BJ (cell line): Measurements from ENCODE around the gene LACRT. TPM values are rescaled to one million over a fixed set of nuclear protein-coding genes. Genes with fewer than 3 reads are reported as not detected.

Experiments
- CTCF ChIA-PET: fragments of 350-600 bp; formaldehyde crosslinking; extraction: SDS; loops from one replicate; lab custom pipeline; 2021; ENCODE audit warnings: antibody characterized with exemption, inconsistent platforms; lab: Yijun Ruan, JAX
- POLR2A ChIA-PET: fragments of 300-600 bp; sonication (Branson Sonifier 250); formaldehyde crosslinking; extraction: SDS; loops from one replicate; lab custom pipeline; 2021; ENCODE audit warnings: antibody characterized with exemption; lab: Charles Lee
- DNase-seq: peaks from one replicate; pipeline ENCODE4 v3.0.0-alpha.2; 2011; ENCODE audit warnings: low read depth
- H3K27me3 ChIP-seq: 2 replicates; pipeline ENCODE4 v1.6.0; 2011; ENCODE audit warnings: low read length; ENCODE audit not compliant: control insufficient read depth, insufficient read depth
- H3K36me3 ChIP-seq: 2 replicates; pipeline ENCODE4 v1.5.1; 2011; ENCODE audit warnings: low read length; ENCODE audit not compliant: control insufficient read depth, insufficient read depth
- H3K4me3 ChIP-seq: 2 replicates; pipeline ENCODE4 v1.5.1; 2011; ENCODE audit warnings: low read depth, mild to moderate bottlenecking, control low read depth, low read length
- polyA plus RNA-seq: library from polyadenylated mRNA; depleted of rRNA; stranded (reverse); fragments of >200 nt; gene quantifications from 2 replicates; pipeline ENCODE4 v1.2.3, GENCODE V29; 2011
- TF ChIP-seq, protein P1 (sequence below): IDR thresholded peaks from 2 replicates; pipeline ENCODE4 v1.5.1; 2011; ENCODE audit warnings: low read depth, mild to moderate bottlenecking, control low read depth, inconsistent platforms, low read length, moderate library complexity; ENCODE audit not compliant: insufficient read depth

Gene LACRT
- polyA plus RNA-seq, 1 experiment, result not detected

DNA sequence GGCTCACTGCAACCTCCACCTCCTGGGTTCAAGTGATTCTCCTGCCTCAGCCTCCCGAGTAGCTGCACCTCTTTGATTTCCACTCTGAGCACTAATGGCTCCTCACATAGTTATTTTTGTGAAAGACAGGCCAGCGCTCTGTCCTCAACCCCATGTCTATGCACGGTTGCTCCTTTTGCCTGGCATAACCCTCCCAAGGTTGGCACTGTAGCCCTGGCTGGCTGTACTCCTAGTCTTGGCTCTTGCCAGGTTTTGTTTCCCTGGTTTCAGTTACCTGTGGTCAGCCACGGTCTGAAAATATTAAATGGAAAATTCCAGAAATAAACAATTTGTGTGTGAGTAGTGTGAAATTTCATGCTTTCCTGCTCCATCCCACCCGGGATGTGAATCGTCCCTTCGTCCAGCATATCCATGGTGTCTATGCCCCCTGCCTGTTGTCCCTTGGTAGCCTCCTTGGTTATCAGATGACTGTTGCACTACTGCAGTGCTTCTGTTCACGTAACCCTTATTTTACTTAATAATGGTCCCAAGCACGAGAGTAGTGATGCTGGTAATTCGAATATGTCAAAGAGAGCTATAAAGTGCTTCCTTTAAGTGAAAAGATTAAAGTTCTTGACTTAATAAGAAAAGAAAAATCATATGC, 25.7 kb upstream of the LACRT start:
- no peak for DNase-seq
- Histone ChIP-seq H3K36me3 (no peaks in the 10 kb centered on the region), H3K27me3 (peaks cover 1% of the 10 kb centered on the region; the same call in 1 of the 2 replicates), H3K4me3 (no peak overlapping the region)
- TF ChIP-seq, protein P1, sequence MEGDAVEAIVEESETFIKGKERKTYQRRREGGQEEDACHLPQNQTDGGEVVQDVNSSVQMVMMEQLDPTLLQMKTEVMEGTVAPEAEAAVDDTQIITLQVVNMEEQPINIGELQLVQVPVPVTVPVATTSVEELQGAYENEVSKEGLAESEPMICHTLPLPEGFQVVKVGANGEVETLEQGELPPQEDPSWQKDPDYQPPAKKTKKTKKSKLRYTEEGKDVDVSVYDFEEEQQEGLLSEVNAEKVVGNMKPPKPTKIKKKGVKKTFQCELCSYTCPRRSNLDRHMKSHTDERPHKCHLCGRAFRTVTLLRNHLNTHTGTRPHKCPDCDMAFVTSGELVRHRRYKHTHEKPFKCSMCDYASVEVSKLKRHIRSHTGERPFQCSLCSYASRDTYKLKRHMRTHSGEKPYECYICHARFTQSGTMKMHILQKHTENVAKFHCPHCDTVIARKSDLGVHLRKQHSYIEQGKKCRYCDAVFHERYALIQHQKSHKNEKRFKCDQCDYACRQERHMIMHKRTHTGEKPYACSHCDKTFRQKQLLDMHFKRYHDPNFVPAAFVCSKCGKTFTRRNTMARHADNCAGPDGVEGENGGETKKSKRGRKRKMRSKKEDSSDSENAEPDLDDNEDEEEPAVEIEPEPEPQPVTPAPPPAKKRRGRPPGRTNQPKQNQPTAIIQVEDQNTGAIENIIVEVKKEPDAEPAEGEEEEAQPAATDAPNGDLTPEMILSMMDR, result no peak
- POLR2A ChIA-PET, result no interaction called here
- CTCF ChIA-PET, result no interaction called here

DNA sequence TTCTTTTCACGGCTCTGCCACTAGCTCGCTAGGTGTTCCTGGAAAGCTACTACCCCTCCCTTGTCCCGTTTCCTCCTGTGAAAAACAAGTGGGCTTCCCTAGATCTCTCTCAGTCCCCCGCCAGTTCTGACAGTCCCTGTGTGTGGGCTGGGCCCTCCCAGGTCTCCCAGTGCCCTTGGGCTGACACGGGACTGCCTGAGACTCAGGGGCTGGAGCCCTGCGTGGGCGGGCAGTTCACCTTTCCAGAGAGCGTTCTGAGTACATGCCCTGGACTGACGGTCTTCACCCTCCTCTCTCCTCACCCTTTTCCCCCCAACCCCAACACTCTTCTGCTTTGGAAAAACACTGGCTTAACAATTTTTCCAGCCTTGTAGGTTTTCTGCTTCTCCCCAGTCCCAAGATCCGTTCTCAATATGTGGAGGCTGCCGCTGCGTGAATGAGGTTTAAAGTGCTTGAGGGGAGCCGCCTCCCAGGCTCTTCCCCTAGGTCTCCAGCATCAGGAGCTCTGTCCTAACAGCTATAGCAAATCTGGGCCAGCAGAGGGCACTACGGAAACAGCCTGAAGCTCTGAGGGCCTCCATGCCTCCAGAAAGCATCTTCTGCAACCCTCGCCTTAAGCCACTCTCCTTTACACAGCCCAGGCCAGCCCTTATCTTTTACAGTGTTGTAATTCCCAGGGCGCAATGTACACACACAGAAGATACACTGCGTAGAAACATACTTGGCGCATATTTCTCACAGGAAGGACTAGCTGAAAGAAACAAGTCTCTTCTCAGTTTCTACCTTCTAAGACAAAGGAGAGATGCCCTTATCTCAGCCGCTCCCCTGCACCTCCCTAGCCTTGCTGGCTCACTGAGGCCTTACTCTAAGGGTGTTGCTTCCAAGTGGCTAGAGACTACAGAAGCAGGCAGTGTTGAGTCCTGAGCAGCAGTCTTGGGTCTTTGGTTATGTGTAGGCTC, 23.9 kb upstream of the LACRT start:
- CTCF ChIA-PET, result interaction anchor here (0.8 to 2.3 kb wide), 5 partner anchors 8 to 79 kb away, joined by 3 to 10 read pairs (median 4); no protein-coding TSS in a partner anchor
- no peak for DNase-seq
- H3K4me3 ChIP-seq, result no peak overlapping the region
- H3K27me3 ChIP-seq, result peaks cover 1% of the 10 kb centered on the region; the same call in 1 of the 2 replicates
- TF ChIP-seq, protein P1, result peak; percentile 53
- no peaks in the 10 kb centered on the region for H3K36me3 ChIP-seq
- POLR2A ChIA-PET, result no interaction called here

DNA sequence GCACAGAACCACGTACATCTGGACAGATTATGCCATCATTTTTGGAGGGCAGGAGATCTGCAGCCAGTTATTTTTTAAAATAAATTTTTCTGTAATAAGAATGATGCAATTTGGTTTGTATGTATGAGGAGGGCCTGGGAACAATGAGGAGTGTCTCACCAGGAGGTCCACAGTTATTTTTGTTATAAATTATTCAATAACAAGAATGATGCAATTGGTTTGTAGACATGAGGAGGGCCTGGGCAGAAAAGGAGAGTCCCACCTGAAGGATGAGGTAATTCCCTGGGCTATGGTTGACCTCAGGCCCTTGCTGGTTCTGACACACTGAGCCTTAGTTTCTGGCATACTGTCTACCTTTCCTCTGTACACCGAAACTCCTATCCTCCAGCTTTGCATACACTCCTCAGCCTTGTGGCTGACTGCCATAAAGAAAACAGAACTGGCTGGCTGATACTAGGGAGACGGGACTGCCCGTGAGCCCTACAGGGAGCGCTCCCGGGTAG, 22.5 kb upstream of the LACRT start:
- CTCF ChIA-PET, result no interaction called here
- DNase-seq, result no peak
- Histone ChIP-seq H3K4me3 (no peak overlapping the region), H3K36me3 (no peaks in the 10 kb centered on the region), H3K27me3 (peaks cover 1% of the 10 kb centered on the region; the same call in 1 of the 2 replicates)
- TF ChIP-seq, protein P1, result no peak
- POLR2A ChIA-PET, result no interaction called here

DNA sequence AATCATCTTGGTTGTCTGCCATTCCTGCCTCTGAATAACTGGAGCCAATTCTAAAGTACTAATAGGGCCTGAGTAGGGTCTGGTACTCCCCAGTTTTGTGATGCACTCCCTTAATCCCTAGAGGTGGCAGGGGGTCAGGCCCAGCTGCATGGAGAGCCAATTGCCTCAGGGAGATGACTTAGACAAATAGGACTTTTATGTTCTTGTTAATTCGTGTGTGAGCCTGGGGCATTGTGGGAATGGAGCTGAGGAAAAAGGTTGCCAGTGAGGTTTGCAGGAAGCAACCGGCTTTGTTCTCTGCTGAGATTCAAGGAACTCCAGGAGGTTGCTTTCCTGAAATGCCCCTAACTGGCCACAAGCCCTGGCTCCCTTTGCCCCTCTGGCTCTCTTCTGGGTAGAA, 20.2 kb upstream of the LACRT start:
- TF ChIP-seq, protein P1, result no peak
- Histone ChIP-seq H3K36me3 (no peaks in the 10 kb centered on the region), H3K27me3 (peaks cover 1% of the 10 kb centered on the region; the same call in 1 of the 2 replicates), H3K4me3 (no peak overlapping the region)
- POLR2A ChIA-PET, result no interaction called here
- CTCF ChIA-PET, result no interaction called here
- no peak for DNase-seq

DNA sequence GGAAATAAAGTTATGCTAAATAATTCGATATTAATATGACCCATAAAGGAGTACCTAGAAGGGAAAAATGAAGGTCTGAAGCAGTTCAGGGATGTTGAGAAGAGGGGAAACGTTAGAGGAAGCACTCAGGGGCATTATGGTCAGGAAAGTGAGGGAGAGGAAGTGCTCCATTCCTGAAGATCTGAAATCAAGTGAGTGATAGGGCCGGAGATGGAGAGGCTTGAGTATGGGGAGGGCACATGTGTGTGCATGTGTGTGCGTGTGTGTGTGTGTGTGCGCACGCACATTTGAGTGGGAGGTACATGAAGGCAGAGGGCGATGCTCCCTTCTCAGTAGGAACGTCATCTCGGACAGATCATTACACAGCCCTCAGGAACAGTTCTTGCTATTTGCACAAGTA, 18.3 kb upstream of the LACRT start:
- POLR2A ChIA-PET, result no interaction called here
- Histone ChIP-seq H3K4me3 (no peak overlapping the region), H3K27me3 (peaks cover 1% of the 10 kb centered on the region; the same call in 1 of the 2 replicates), H3K36me3 (no peaks in the 10 kb centered on the region)
- CTCF ChIA-PET, result interaction anchor here (1.8 kb wide), 1 partner anchor 12 kb away, joined by 4 read pairs; no protein-coding TSS in a partner anchor
- DNase-seq, result no peak
- TF ChIP-seq, protein P1, result no peak
